B cell (primary cell): Measurements from ENCODE around the gene CLK2. TPM values are rescaled to one million over a fixed set of nuclear protein-coding genes. Genes with fewer than 3 reads are reported as not detected.

Experiments
- ATAC-seq: fragments of 200-7000 bp; cut with Tn5 transposase; one replicate; pipeline ENCODE4 v1.10.0; 2021; ENCODE audit warnings: low read depth, mild to moderate bottlenecking, moderate number of reproducible peaks, moderate library complexity
- CTCF ChIA-PET: fragments of 350-600 bp; sonication (Branson Sonifier 250); formaldehyde crosslinking; loops from one replicate; lab custom pipeline; 2021; ENCODE audit warnings: antibody characterized with exemption, inconsistent platforms; lab: Charles Lee
- POLR2A ChIA-PET: fragments of 350-600 bp; sonication (Branson Sonifier 250); formaldehyde crosslinking; loops from one replicate; lab custom pipeline; 2021; ENCODE audit warnings: antibody characterized with exemption; lab: Charles Lee
- DNase-seq: peaks from one replicate; pipeline ENCODE4 v3.0.0; 2013
- H2AFZ ChIP-seq: 2 replicates; pipeline ENCODE4 v1.6.1; 2012; ENCODE audit warnings: mild to moderate bottlenecking, low read depth, low read length; ENCODE audit not compliant: insufficient read depth, poor library complexity, severe bottlenecking
- H3K27ac ChIP-seq, 2 donors: 1 replicate in 1 of 2; 2 replicates in 1 of 2; pipeline ENCODE4 v1.5.1; 2012 to 2013; ENCODE audit warnings: low read length in 2 of 2, mild to moderate bottlenecking in 2 of 2, moderate library complexity in 1 of 2
- H3K27me3 ChIP-seq, 4 experiments: fragments of 200-600 bp in 1 of 4; sonication (generic) in 1 of 4; replicated peaks in 1 of 4; 1 replicate in 2 of 4; 2 replicates in 2 of 4; pipeline versions ENCODE4 v1.6.1 to v1.7.0; 2013 to 2016; ENCODE audit warnings: low read length in 3 of 4, mild to moderate bottlenecking in 2 of 4, mixed read lengths in 1 of 4, moderate library complexity in 1 of 4; ENCODE audit not compliant: insufficient read depth in 4 of 4, control insufficient read depth in 3 of 4; ENCODE audit errors: control extremely low read depth in 1 of 4
- H3K36me3 ChIP-seq, 2 experiments: replicated peaks in 1 of 2; 1 replicate in 1 of 2; 2 replicates in 1 of 2; pipeline versions ENCODE4 v1.6.1 to v1.7.1; 2013; ENCODE audit warnings: low read length in 1 of 2; ENCODE audit not compliant: insufficient read depth in 2 of 2, control insufficient read depth in 1 of 2; ENCODE audit errors: control extremely low read depth in 1 of 2, extremely low read depth in 1 of 2
- H3K4me1 ChIP-seq, 2 donors: fragments of 200-600 bp in 1 of 2; sonication (generic) in 1 of 2; 1 replicate in 1 of 2; 2 replicates in 1 of 2; pipeline versions ENCODE4 v1.5.1 to v1.6.1; 2013 to 2017; ENCODE audit warnings: low read length in 2 of 2; ENCODE audit not compliant: control insufficient read depth in 2 of 2, insufficient read depth in 2 of 2
- H3K4me2 ChIP-seq: replicated peaks from 2 replicates; pipeline ENCODE3; 2012; ENCODE audit warnings: mild to moderate bottlenecking, low read depth, low read length; ENCODE audit not compliant: poor library complexity, severe bottlenecking
- H3K4me3 ChIP-seq, 5 experiments: fragments of 200-600 bp in 1 of 5; sonication (generic) in 1 of 5; 1 replicate in 3 of 5; 2 replicates in 2 of 5; pipeline versions ENCODE4 v1.5.1 to v1.7.0; 2011 to 2016; ENCODE audit warnings: low read length in 4 of 5, mild to moderate bottlenecking in 4 of 5, low read depth in 2 of 5, control low read depth in 1 of 5, moderate library complexity in 1 of 5; ENCODE audit not compliant: insufficient read depth in 1 of 5; ENCODE audit errors: control extremely low read depth in 1 of 5, extremely low read depth in 1 of 5
- H3K79me2 ChIP-seq: fragments of 200-600 bp; sonication (generic); one replicate; pipeline ENCODE4 v1.6.0; 2016; ENCODE audit warnings: low read length; ENCODE audit not compliant: control insufficient read depth, insufficient read depth
- H3K9ac ChIP-seq: fragments of 200-600 bp; sonication (generic); 2 replicates; pipeline ENCODE4 v1.6.1; 2017; ENCODE audit warnings: mild to moderate bottlenecking, low read length, moderate library complexity
- H3K9me3 ChIP-seq, 3 donors: one replicate each; pipeline versions ENCODE4 v1.6.1 to v1.7.1; 2013; ENCODE audit warnings: low read length in 2 of 3; ENCODE audit not compliant: control insufficient read depth in 2 of 3, insufficient read depth in 1 of 3; ENCODE audit errors: control extremely low read depth in 1 of 3
- H4K20me1 ChIP-seq: 2 replicates; pipeline ENCODE4 v1.6.0; 2012; ENCODE audit warnings: mild to moderate bottlenecking, low read length; ENCODE audit not compliant: insufficient read depth, control insufficient read depth, poor library complexity, severe bottlenecking
- H3K27ac Mint-ChIP-seq: one replicate; pipeline ENCODE4 v1.8.0; 2021; ENCODE audit warnings: mixed read lengths
- H3K27me3 Mint-ChIP-seq: one replicate; pipeline ENCODE4 v1.8.0; 2021; ENCODE audit warnings: mixed read lengths
- H3K4me1 Mint-ChIP-seq: one replicate; pipeline ENCODE4 v1.8.0; 2021; ENCODE audit warnings: mixed read lengths
- H3K4me3 Mint-ChIP-seq: one replicate; pipeline ENCODE4 v1.8.0; 2021; ENCODE audit warnings: mixed read lengths
- H3K9me3 Mint-ChIP-seq: one replicate; pipeline ENCODE4 v1.8.0; 2022; ENCODE audit warnings: mixed read lengths; ENCODE audit not compliant: insufficient read depth
- CTCF ChIP-seq: fragments of 200-600 bp; IDR thresholded peaks from one replicate; pipeline ENCODE4 v1.8.0; 2022; ENCODE audit warnings: antibody characterized with exemption, mild to moderate bottlenecking
- EZH2 ChIP-seq: IDR thresholded peaks from 2 replicates; pipeline ENCODE4 v1.6.1; 2012; ENCODE audit warnings: borderline replicate concordance, low read depth, mild to moderate bottlenecking, moderate library complexity, low read length; ENCODE audit not compliant: insufficient read depth, poor library complexity, severe bottlenecking
- WGBS: methylation state at CpG from one replicate; pipeline ENCODE4 v1.1.5; 2013; ENCODE audit warnings: missing lambda C conversion rate; ENCODE audit not compliant: insufficient coverage; 5-methylcytosine and 5-hydroxymethylcytosine counted together
- intact Hi-C: fragments of 100-400 bp; cut with micrococcal nuclease; formaldehyde crosslinking; loops from one replicate; pipeline ENCODE4 v1.10.0; 2022
- polyA plus RNA-seq: library from polyadenylated mRNA; depleted of rRNA; stranded (reverse); fragments of >200 nt; gene quantifications from 2 replicates; pipeline ENCODE4 v1.2.3, GENCODE V29; 2012
- total RNA-seq, 2 donors: library from RNA; stranded (reverse); fragments of 120-200 nt in 1 of 2; gene quantifications; 1 replicate in 1 of 2; 2 replicates in 1 of 2; pipeline versions ENCODE4 v1.2.3 to v1.2.4, GENCODE V29; 2013 to 2022

CLK2 gene
- total and polyA plus RNA-seq, 2 donors (not counting 1 experiment from before 2014, with no cell fraction given): 152 to 161 TPM

- Histone ChIP-seq H3K9ac (no peak overlapping the region), H4K20me1 (no peaks in the 10 kb centered on the region), H3K4me1 (peaks cover 7 to 10% of the 10 kb centered on the region in 2 donors), H3K27me3 (peaks cover 0 to 26% (median 15%) of the 10 kb centered on the region in 4 experiments), H3K4me2 (no peak overlapping the region), H2AFZ (no peak overlapping the region), H3K36me3 (no peaks in the 10 kb centered on the region), H3K9me3 (peaks cover 0 to 2% (median 0%) of the 10 kb centered on the region in 3 donors), H3K4me3 (no peak overlapping the region), H3K27ac (no peak overlapping the region), H3K79me2 (no peaks in the 10 kb centered on the region)
- intact Hi-C loops: no loop called here
- Mint-ChIP-seq H3K27ac (no peak overlapping the region), H3K4me3 (no peak overlapping the region), H3K27me3 (peaks cover 38% of the 10 kb centered on the region), H3K9me3 (no peaks in the 10 kb centered on the region), H3K4me1 (peaks cover 10% of the 10 kb centered on the region)
- no peak for TF ChIP-seq CTCF
- no peak for TF ChIP-seq EZH2
- ChIA-PET CTCF (no interaction called here), POLR2A (no interaction called here)
- DNase-seq (no peak), ATAC-seq (no peak)
- 97% methylated on average over 6 of the region's 7 CpGs for WGBS
Measured at GRCh38 chr1:155295942-155296267, 22.6 kb upstream of the CLK2 start.

GRCh38 chr1:155295183-155295941 is 22.1 kb upstream of the CLK2 start:
- Histone ChIP-seq H3K9me3 (peaks cover 0 to 2% (median 0%) of the 10 kb centered on the region in 3 donors), H2AFZ (peak overlapping the region; percentile 16), H3K4me2 (peak overlapping the region; percentile 23), H3K4me1 (peaks cover 7 to 10% of the 10 kb centered on the region in 2 donors), H3K36me3 (no peaks in the 10 kb centered on the region), H3K27me3 (peaks cover 0 to 26% (median 15%) of the 10 kb centered on the region in 4 experiments), H3K79me2 (no peaks in the 10 kb centered on the region), H3K27ac (no peak overlapping the region), H3K4me3 (no peak overlapping the region), H3K9ac (no peak overlapping the region), H4K20me1 (no peaks in the 10 kb centered on the region)
- ATAC-seq: no peak
- Mint-ChIP-seq H3K27me3 (peaks cover 38% of the 10 kb centered on the region), H3K4me3 (no peak overlapping the region), H3K9me3 (no peaks in the 10 kb centered on the region), H3K27ac (no peak overlapping the region), H3K4me1 (peaks cover 10% of the 10 kb centered on the region)
- 29% methylated on average over 43 of the region's 47 CpGs for WGBS
- intact Hi-C loops: no loop called here
- DNase-seq: no peak
- POLR2A ChIA-PET: no interaction called here
- TF ChIP-seq CTCF (no peak), EZH2 (no peak)
- CTCF ChIA-PET: no interaction called here
